ENCODE data around the gene CPA1.

DNA sequence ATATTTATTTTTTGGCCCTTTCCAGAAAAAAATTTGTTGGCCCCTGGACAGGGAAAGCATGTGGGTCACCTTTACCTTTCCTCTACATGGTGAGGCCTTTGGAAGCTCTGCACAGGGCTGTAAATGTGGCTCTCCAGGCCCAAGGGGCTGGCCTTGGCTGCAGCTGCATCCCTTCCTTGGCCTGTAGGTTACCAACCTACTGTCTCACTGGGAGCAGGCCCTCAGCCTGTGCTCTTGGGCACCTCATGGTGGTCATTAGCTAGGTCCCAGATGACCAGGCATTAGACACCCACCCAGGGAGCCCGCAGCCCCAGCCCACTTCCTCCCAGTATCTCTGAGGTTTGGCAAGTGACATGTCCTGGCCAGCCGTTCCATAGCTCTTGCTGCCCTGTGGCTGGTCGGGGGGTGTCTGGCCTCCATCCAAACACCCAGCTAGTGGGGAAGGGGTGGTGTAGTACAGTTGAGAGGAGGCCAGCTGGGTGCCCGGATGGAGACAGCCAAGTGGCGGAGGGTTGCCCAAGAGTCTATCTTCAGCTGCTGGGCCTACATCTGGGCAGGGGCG, 42.8 kb upstream of the CPA1 start:
- TF ChIP-seq, protein P1, sequence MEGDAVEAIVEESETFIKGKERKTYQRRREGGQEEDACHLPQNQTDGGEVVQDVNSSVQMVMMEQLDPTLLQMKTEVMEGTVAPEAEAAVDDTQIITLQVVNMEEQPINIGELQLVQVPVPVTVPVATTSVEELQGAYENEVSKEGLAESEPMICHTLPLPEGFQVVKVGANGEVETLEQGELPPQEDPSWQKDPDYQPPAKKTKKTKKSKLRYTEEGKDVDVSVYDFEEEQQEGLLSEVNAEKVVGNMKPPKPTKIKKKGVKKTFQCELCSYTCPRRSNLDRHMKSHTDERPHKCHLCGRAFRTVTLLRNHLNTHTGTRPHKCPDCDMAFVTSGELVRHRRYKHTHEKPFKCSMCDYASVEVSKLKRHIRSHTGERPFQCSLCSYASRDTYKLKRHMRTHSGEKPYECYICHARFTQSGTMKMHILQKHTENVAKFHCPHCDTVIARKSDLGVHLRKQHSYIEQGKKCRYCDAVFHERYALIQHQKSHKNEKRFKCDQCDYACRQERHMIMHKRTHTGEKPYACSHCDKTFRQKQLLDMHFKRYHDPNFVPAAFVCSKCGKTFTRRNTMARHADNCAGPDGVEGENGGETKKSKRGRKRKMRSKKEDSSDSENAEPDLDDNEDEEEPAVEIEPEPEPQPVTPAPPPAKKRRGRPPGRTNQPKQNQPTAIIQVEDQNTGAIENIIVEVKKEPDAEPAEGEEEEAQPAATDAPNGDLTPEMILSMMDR (IDR thresholded peaks at IDR 0.05): no peak
- TF ChIP-seq POLR2A (IDR thresholded peaks at IDR 0.05): no peak
